Measurements from ENCODE around the gene RXYLT1.

Gene RXYLT1

DNA sequence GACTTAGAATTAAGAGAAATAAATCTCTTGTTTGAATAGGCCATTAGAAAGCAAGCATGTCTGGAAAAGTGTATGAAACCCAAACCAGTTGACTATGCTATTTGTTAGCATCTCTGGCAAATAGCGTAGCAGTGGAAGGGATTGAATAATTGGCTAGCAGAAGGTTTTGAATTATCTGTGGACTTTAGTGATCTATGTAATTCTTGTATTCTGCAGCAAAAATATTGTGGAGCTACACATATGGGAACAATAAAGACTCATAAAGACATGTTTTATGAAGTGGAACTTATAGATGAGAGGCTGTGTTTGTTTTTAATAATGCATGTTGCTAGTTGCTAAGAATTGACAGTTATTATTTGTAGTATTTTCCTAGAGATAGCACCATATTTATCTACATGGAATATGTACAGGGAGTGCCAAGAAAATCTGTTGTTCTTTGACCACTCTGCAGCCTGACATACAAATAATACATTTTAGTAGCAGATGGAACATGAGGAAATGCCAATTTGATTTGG, 69.5 kb downstream of the RXYLT1 start:
- DNase-seq (ENCODE audit: low read depth, low spot score): no peak
- H3K4me3 ChIP-seq (ENCODE audit: low read depth, low read length): no peak overlapping the region
- POLR2A ChIA-PET: no interaction called here
- CTCF ChIA-PET: interaction anchor here (0.9 to 1.6 kb wide), 2 partner anchors 234 to 406 kb away, joined by 3 to 4 read pairs; no protein-coding TSS in a partner anchor
- TF ChIP-seq, protein P1, sequence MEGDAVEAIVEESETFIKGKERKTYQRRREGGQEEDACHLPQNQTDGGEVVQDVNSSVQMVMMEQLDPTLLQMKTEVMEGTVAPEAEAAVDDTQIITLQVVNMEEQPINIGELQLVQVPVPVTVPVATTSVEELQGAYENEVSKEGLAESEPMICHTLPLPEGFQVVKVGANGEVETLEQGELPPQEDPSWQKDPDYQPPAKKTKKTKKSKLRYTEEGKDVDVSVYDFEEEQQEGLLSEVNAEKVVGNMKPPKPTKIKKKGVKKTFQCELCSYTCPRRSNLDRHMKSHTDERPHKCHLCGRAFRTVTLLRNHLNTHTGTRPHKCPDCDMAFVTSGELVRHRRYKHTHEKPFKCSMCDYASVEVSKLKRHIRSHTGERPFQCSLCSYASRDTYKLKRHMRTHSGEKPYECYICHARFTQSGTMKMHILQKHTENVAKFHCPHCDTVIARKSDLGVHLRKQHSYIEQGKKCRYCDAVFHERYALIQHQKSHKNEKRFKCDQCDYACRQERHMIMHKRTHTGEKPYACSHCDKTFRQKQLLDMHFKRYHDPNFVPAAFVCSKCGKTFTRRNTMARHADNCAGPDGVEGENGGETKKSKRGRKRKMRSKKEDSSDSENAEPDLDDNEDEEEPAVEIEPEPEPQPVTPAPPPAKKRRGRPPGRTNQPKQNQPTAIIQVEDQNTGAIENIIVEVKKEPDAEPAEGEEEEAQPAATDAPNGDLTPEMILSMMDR (IDR thresholded peaks at IDR 0.05; ENCODE audit: insufficient read depth, low read length, missing control alignments): no peak

DNA sequence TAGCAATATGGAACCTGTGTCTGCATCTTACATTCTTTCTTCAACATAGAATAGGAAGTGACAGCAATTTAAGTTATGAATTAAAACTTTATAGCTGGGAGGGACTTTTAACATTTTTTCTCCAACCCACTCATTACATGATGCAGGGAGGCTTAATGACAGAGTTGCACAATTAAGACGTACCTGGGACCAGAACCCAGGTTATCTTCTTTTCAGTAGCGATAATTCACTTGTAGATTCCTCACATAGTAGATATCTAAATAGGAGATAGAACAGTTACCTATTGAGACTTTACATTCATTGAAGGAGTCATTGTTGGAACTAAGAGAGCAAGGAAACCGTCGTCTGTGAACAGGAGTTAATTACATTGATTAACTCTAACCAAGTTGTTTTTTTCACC, 69.9 kb downstream of the RXYLT1 start:
- ChIA-PET POLR2A (interaction anchor here (0.7 kb wide), 1 partner anchor 52 kb away, joined by 5 read pairs; no protein-coding TSS in a partner anchor), CTCF (interaction anchor here (1.6 to 2.2 kb wide), 2 partner anchors 406 to 407 kb away, joined by 4 to 5 read pairs; no protein-coding TSS in a partner anchor)
- TF ChIP-seq, protein P1 (IDR thresholded peaks at IDR 0.05; ENCODE audit: insufficient read depth, low read length, missing control alignments): no peak
- DNase-seq (ENCODE audit: low read depth, low spot score): no peak
- H3K4me3 ChIP-seq (ENCODE audit: low read depth, low read length): no peak overlapping the region

GRCh38 chr12:63853978-63854377, 74.3 kb downstream of the RXYLT1 start:
- DNase-seq (ENCODE audit: low read depth, low spot score): no peak
- TF ChIP-seq, protein P1 (IDR thresholded peaks at IDR 0.05; ENCODE audit: insufficient read depth, low read length, missing control alignments): no peak
- ChIA-PET POLR2A (interaction anchor here (2.5 kb wide), 1 partner anchor 9 kb away, joined by 8 read pairs; the partner anchor contains the start of gene SRGAP1), CTCF (interaction anchor here (0.6 to 1.4 kb wide), 3 partner anchors 9 to 22 kb away, joined by 3 to 5 read pairs (median 3); partner anchors contain the start of gene SRGAP1)
- H3K4me3 ChIP-seq (ENCODE audit: low read depth, low read length): no peak overlapping the region

- ChIA-PET POLR2A (interaction anchor here (2.5 kb wide), 1 partner anchor 11 kb away, joined by 8 read pairs; the partner anchor contains the start of gene SRGAP1), CTCF (no interaction called here)
- H3K4me3 ChIP-seq (ENCODE audit: low read depth, low read length): no peak overlapping the region
- TF ChIP-seq, protein P1 (IDR thresholded peaks at IDR 0.05; ENCODE audit: insufficient read depth, low read length, missing control alignments): no peak
- no peak for DNase-seq (ENCODE audit: low read depth, low spot score)
These were observed 75.6 kb downstream of the RXYLT1 start for GRCh38 chr12:63855299-63855698.

GRCh38 chr12:63857771-63858670, 78.3 kb downstream of the RXYLT1 start:
- CTCF ChIA-PET: no interaction called here
- H3K4me3 ChIP-seq (ENCODE audit: low read depth, low read length): no peak overlapping the region
- POLR2A ChIA-PET: no interaction called here
- TF ChIP-seq, protein P1 (IDR thresholded peaks at IDR 0.05; ENCODE audit: insufficient read depth, low read length, missing control alignments): no peak
- DNase-seq (ENCODE audit: low read depth, low spot score): no peak
